Measurements from ENCODE around the gene DPP8. TPM values are rescaled to one million over a fixed set of nuclear protein-coding genes. Genes with fewer than 3 reads are reported as not detected.

DPP8 gene
- total RNA-seq, 1 experiment from 2014 or later, result 27.1 TPM

GRCh38 chr15:65518633-65519285 lies 1.3 kb upstream of the DPP8 start:
- RAD21 ChIA-PET (ENCODE audit: low non-redundant PET in 1 of 2, low total read pairs in 2 of 2, uncharacterized antibody in 2 of 2, unreplicated experiment in 2 of 2), result no interaction called here

GRCh38 chr15:65517866-65518207 lies 348 bp upstream of the DPP8 start:
- DNase-seq (ENCODE audit: low read depth, low spot score) (no peak), ATAC-seq (peak; percentile 36)
- H3K79me2 ChIP-seq (ENCODE audit: insufficient read depth, low read length), result peaks cover 27% of the 10 kb centered on the region
- BruUV-seq (replicated peaks), result no TSS peak
- H3K4me3 ChIP-seq (replicated peaks in 1 of 2; ENCODE audit: low read depth in 1 of 2, low read length in 2 of 2), result peak overlapping the region; percentile 64 to 88
- peak overlapping the region; percentile 90 for H3K4me2 ChIP-seq (ENCODE audit: low read length)
- peak overlapping the region; percentile 90 for H3K27ac ChIP-seq (ENCODE audit: low read depth, low read length)
- peak overlapping the region; percentile 72 for H2AFZ ChIP-seq (ENCODE audit: low read depth, low read length, poor library complexity, severe bottlenecking)
- ChIA-PET RAD21 (ENCODE audit: low non-redundant PET in 1 of 2, low total read pairs in 2 of 2, uncharacterized antibody in 2 of 2, unreplicated experiment in 2 of 2) (no interaction called here), POLR2A (interaction anchor here (0.7 to 1.6 kb wide), 2 partner anchors 12 to 125 kb away, joined by 3 to 8 read pairs; partner anchors contain the start of gene HACD3), CTCF (interaction anchor here (1.1 kb wide), 1 partner anchor 13 kb away, joined by 5 read pairs; the partner anchor contains the start of gene HACD3)
- 0 out of 4 replicates have a peak, but pooled peaks cover 0 to under 1% of the 10 kb centered on the region in 2 experiments for H3K36me3 ChIP-seq (ENCODE audit: control insufficient read depth in 1 of 2, insufficient read depth in 2 of 2, low read length in 2 of 2)
- no peaks in the 10 kb centered on the region for H3K9me3 ChIP-seq (ENCODE audit: control insufficient read depth in 1 of 2, insufficient read depth in 1 of 2, low read depth in 1 of 2, low read length in 2 of 2)
- H4K20me1 ChIP-seq (ENCODE audit: insufficient read depth), result no peaks in the 10 kb centered on the region
- H3K9me2 ChIP-seq (ENCODE audit: insufficient read depth), result no peaks in the 10 kb centered on the region
- no peaks in the 10 kb centered on the region for H3K27me3 ChIP-seq (ENCODE audit: insufficient read depth, low read length)
- H3K9ac ChIP-seq (ENCODE audit: low read length), result peak overlapping the region; percentile 78
- H3K4me1 ChIP-seq (ENCODE audit: control insufficient read depth in 1 of 2, insufficient read depth in 2 of 2, low read length in 2 of 2), result peaks cover 14 to 20% of the 10 kb centered on the region in 2 experiments
- intact Hi-C loops (cut with micrococcal nuclease), result no loop called here
- TF ChIP-seq POLR2A (IDR thresholded peaks at IDR 0.05; ENCODE audit: borderline replicate concordance, extremely low read depth, insufficient read depth, insufficient read length), result peak; percentile 6
- no peak for TF ChIP-seq POLR2AphosphoS5 (IDR thresholded peaks at IDR 0.05; ENCODE audit: low read depth, low read length)
- TF ChIP-seq RAD21 (IDR thresholded peaks at IDR 0.05; ENCODE audit: low read depth), result 0 out of 2 replicates have a peak, but pooled peaks have one; percentile 7
- no peak for TF ChIP-seq EZH2phosphoT487 (IDR thresholded peaks at IDR 0.05; ENCODE audit: borderline replicate concordance)
- TF ChIP-seq ELF1 (IDR thresholded peaks at IDR 0.05; ENCODE audit: borderline replicate concordance, low read depth), result no peak
- TF ChIP-seq CTCF (IDR thresholded peaks at IDR 0.05 in 2 of 3, conservative IDR thresholded peaks at IDR 0.05 in 1 of 3; ENCODE audit: borderline replicate concordance in 1 of 3, insufficient read depth in 1 of 3, low read depth in 2 of 3, low read length in 2 of 3), result 0 out of 6 replicates have a peak, but pooled peaks of 1 of the 3 experiments have one; percentile 1
- TF ChIP-seq REST (IDR thresholded peaks at IDR 0.05; ENCODE audit: low read depth), result no peak
- no peak for TF ChIP-seq FOSL1 (IDR thresholded peaks at IDR 0.05; ENCODE audit: low read depth)
- no peak for TF ChIP-seq ZNF274 (IDR thresholded peaks at IDR 0.05; ENCODE audit: low read depth, low read length)
- no peak for TF ChIP-seq ATF3 (IDR thresholded peaks at IDR 0.05)

More at GRCh38 chr15:65518633-65519285, 1.3 kb upstream of the DPP8 start:
- Histone ChIP-seq H3K36me3 (ENCODE audit: control insufficient read depth in 1 of 2, insufficient read depth in 2 of 2, low read length in 2 of 2) (no peaks in the 10 kb centered on the region), H3K4me2 (ENCODE audit: low read length) (no peak overlapping the region), H3K27me3 (ENCODE audit: insufficient read depth, low read length) (no peaks in the 10 kb centered on the region), H3K9ac (ENCODE audit: low read length) (no peak overlapping the region), H3K9me2 (ENCODE audit: insufficient read depth) (no peaks in the 10 kb centered on the region), H3K9me3 (ENCODE audit: control insufficient read depth in 1 of 2, insufficient read depth in 1 of 2, low read depth in 1 of 2, low read length in 2 of 2) (no peaks in the 10 kb centered on the region), H3K4me1 (ENCODE audit: control insufficient read depth in 1 of 2, insufficient read depth in 2 of 2, low read length in 2 of 2) (peaks cover 14 to 20% of the 10 kb centered on the region in 2 experiments), H3K79me2 (ENCODE audit: insufficient read depth, low read length) (peaks cover 27% of the 10 kb centered on the region), H2AFZ (ENCODE audit: low read depth, low read length, poor library complexity, severe bottlenecking) (no peak overlapping the region), H4K20me1 (ENCODE audit: insufficient read depth) (no peaks in the 10 kb centered on the region), H3K27ac (ENCODE audit: low read depth, low read length) (no peak overlapping the region), H3K4me3 (replicated peaks in 1 of 2; ENCODE audit: low read depth in 1 of 2, low read length in 2 of 2) (no peak overlapping the region)
- DNase-seq (ENCODE audit: low read depth, low spot score) (no peak), ATAC-seq (no peak)
- BruUV-seq (replicated peaks), result no TSS peak
- ChIA-PET CTCF (interaction anchor here (1.1 kb wide), 1 partner anchor 12 kb away, joined by 5 read pairs; the partner anchor contains the start of gene HACD3), POLR2A (interaction anchor here (0.7 to 1.6 kb wide), 2 partner anchors 11 to 126 kb away, joined by 3 to 8 read pairs; partner anchors contain the start of gene HACD3)
- intact Hi-C loops (cut with micrococcal nuclease), result no loop called here
- TF ChIP-seq YY1 (IDR thresholded peaks at IDR 0.05; ENCODE audit: extremely low read depth, insufficient replicate concordance, low read depth, low read length), result no peak
- no peak for TF ChIP-seq ATF3 (IDR thresholded peaks at IDR 0.05)

Data from HCT116 (cell line).